Suprapubic skin (tissue), 4 donors: Measurements from ENCODE around the gene CNNM4.

Experiments used
- EP300 ChIP-seq: sonication (generic); formaldehyde crosslinking; IDR thresholded peaks from one replicate; pipeline ENCODE4 v1.6.1; 2017; ENCODE audit warnings: antibody characterized with exemption
- POLR2A ChIP-seq, 2 donors: fragments of 450-650 bp; IDR thresholded peaks; one replicate each; pipeline ENCODE4 v1.6.1; 2017; ENCODE audit warnings: antibody characterized with exemption in 2 of 2, mild to moderate bottlenecking in 2 of 2, moderate library complexity in 2 of 2
- POLR2AphosphoS5 ChIP-seq, 3 donors: sonication (generic); formaldehyde crosslinking; IDR thresholded peaks; one replicate each; pipeline ENCODE4 v1.6.1; 2017; ENCODE audit warnings: antibody characterized with exemption in 3 of 3
- TF ChIP-seq, protein P1 (sequence below), 2 donors: fragments of 200-600 bp in 1 of 2; fragments of 450-650 bp in 1 of 2; sonication (generic) in 1 of 2; IDR thresholded peaks; one replicate each; pipeline ENCODE4 v1.5.1; 2016 to 2019; ENCODE audit warnings: antibody characterized with exemption in 2 of 2, mild to moderate bottlenecking in 1 of 2, moderate library complexity in 1 of 2

DNA sequence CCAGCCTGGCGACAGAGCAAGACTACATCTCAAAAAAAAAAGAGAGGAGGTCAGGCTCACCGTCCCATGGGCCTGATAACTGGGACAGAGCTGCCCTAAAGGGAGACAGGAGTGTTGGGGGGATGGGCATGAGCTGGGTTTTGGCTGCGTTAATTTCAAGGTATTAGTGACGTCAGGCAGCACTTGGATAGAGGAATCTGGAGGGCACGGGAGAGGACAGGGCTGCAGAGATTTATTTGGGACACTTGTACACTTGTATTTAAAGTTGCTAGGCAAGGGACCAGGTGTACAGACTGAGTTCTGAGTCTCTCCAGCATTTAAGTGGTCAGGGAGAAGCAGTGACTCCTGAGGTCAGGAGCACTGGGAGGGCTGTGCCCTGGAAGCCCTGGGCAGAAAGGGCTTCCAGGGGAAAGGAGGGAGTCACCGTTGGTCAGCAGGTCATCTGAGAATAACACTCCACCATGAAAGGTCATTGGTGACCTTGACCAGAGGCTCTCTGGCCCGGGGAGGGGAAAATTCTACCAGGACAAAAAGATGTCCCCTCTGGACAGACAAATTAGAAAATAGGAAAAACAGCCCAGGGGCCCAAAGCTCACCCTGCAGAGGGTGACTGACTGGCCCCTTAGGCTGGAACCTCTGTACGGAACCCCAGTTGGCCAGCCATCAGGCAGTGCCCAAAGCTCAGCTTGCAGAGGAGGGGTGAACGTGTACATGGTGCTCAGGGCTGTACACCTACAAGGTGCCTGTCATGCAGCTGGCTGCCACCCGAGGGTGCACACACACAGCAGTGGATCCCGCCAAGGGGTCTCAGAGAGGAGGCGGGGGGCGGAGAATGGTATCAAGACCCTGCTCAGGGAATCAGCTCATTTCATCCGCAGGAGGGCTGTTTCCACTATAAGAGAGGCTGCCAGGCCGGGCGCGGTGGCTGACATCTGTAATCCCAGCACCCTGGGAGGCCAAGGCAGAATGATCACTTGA, 32.4 kb downstream of the CNNM4 start:
- TF ChIP-seq POLR2A (IDR thresholded peaks at IDR 0.05) (no peak), EP300 (no peak), POLR2AphosphoS5 (IDR thresholded peaks at IDR 0.05) (no peak)
- TF ChIP-seq, protein P1, sequence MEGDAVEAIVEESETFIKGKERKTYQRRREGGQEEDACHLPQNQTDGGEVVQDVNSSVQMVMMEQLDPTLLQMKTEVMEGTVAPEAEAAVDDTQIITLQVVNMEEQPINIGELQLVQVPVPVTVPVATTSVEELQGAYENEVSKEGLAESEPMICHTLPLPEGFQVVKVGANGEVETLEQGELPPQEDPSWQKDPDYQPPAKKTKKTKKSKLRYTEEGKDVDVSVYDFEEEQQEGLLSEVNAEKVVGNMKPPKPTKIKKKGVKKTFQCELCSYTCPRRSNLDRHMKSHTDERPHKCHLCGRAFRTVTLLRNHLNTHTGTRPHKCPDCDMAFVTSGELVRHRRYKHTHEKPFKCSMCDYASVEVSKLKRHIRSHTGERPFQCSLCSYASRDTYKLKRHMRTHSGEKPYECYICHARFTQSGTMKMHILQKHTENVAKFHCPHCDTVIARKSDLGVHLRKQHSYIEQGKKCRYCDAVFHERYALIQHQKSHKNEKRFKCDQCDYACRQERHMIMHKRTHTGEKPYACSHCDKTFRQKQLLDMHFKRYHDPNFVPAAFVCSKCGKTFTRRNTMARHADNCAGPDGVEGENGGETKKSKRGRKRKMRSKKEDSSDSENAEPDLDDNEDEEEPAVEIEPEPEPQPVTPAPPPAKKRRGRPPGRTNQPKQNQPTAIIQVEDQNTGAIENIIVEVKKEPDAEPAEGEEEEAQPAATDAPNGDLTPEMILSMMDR (IDR thresholded peaks at IDR 0.05), result no peak
